ENCODE measurements around the gene TAF3. TPM values are rescaled to one million over a fixed set of nuclear protein-coding genes. Genes with fewer than 3 reads are reported as not detected.
"Not testable (repeated sequence)": the region's sequence is repeated elsewhere in the genome, so short reads cannot be mapped to it uniquely, and the experiment has no call there.

Gene TAF3
- total RNA-seq, 1 donor from 2014 or later, result 3.3 TPM

GRCh38 chr10:7811000-7811399, 7.3 kb upstream of the TAF3 start:
- peak; percentile 37 for ATAC-seq

- ATAC-seq, result not testable (repeated sequence)
Measured at GRCh38 chr10:7811743-7812142, 6.6 kb upstream of the TAF3 start.

- ATAC-seq, result no peak
Measured at GRCh38 chr10:7813481-7813880, 4.8 kb upstream of the TAF3 start.

GRCh38 chr10:7817576-7817975, 729 bp upstream of the TAF3 start:
- ATAC-seq, result no peak

GRCh38 chr10:7817984-7818294, 366 bp upstream of the TAF3 start:
- ATAC-seq, result no peak

GRCh38 chr10:7819121-7819460, 786 bp downstream of the TAF3 start:
- peak; percentile 36 for ATAC-seq

GRCh38 chr10:7824251-7824650, 5.9 kb downstream of the TAF3 start:
- ATAC-seq, result no peak

GRCh38 chr10:7826971-7827370, 8.7 kb downstream of the TAF3 start:
- ATAC-seq, result no peak

- ATAC-seq, result no peak
Measured at GRCh38 chr10:7829289-7829834, 11.1 kb downstream of the TAF3 start.

- ATAC-seq, result no peak
Measured at GRCh38 chr10:7832060-7832459, 13.8 kb downstream of the TAF3 start.

- ATAC-seq, result no peak
Measured at GRCh38 chr10:7833210-7833609, 14.9 kb downstream of the TAF3 start.

GRCh38 chr10:7834262-7834661, 16.0 kb downstream of the TAF3 start:
- no peak for ATAC-seq

GRCh38 chr10:7836571-7836970, 18.3 kb downstream of the TAF3 start:
- no peak for ATAC-seq

GRCh38 chr10:7846591-7846990, 28.3 kb downstream of the TAF3 start:
- ATAC-seq, result no peak

- no peak for ATAC-seq
Measured at GRCh38 chr10:7853226-7853842, 35.0 kb downstream of the TAF3 start.

- no peak for ATAC-seq
Measured at GRCh38 chr10:7853890-7854289, 35.6 kb downstream of the TAF3 start.

- ATAC-seq, result no peak
Measured at GRCh38 chr10:7855205-7855604, 36.9 kb downstream of the TAF3 start.

- no peak for ATAC-seq
Measured at GRCh38 chr10:7856678-7857077, 38.4 kb downstream of the TAF3 start.

GRCh38 chr10:7857262-7857661, 39.0 kb downstream of the TAF3 start:
- ATAC-seq, result no peak

GRCh38 chr10:7861509-7862120, 43.3 kb downstream of the TAF3 start:
- ATAC-seq, result no peak

- ATAC-seq, result no peak
Measured at GRCh38 chr10:7862121-7862514, 43.8 kb downstream of the TAF3 start.

GRCh38 chr10:7866176-7866575, 47.9 kb downstream of the TAF3 start:
- ATAC-seq, result no peak

- peak; percentile 43 for ATAC-seq
Measured at GRCh38 chr10:7872041-7872442, 53.7 kb downstream of the TAF3 start.

- no peak for ATAC-seq
Measured at GRCh38 chr10:7874864-7875263, 56.6 kb downstream of the TAF3 start.

All from esophagus mucosa (tissue), 1 donor.